KMS-11 (cell line): ENCODE results near the gene TPO.

Experiments used
- H2AFZ ChIP-seq: fragments of 200-600 bp; sonication (generic); 2 replicates; pipeline ENCODE4 v1.6.1; 2016; ENCODE audit warnings: antibody characterized with exemption, mixed run types, low read depth
- H3K27ac ChIP-seq: fragments of 200-600 bp; sonication (generic); 2 replicates; pipeline ENCODE4 v1.6.1; 2016; ENCODE audit warnings: mild to moderate bottlenecking, mixed run types
- H3K27me3 ChIP-seq: fragments of 200-600 bp; sonication (generic); 2 replicates; pipeline ENCODE4 v1.6.1; 2017; ENCODE audit warnings: mild to moderate bottlenecking, low read depth, mixed run types, moderate library complexity; ENCODE audit not compliant: insufficient read depth
- H3K36me3 ChIP-seq: fragments of 200-600 bp; sonication (generic); 2 replicates; pipeline ENCODE4 v1.6.1; 2017; ENCODE audit warnings: mild to moderate bottlenecking, mixed run types; ENCODE audit not compliant: insufficient read depth
- H3K4me1 ChIP-seq: fragments of 200-600 bp; sonication (generic); 2 replicates; pipeline ENCODE4 v1.6.1; 2016; ENCODE audit warnings: mild to moderate bottlenecking, low read depth, mixed run types; ENCODE audit not compliant: poor library complexity, severe bottlenecking
- H3K4me2 ChIP-seq: fragments of 200-600 bp; sonication (generic); 2 replicates; pipeline ENCODE4 v1.7.0; 2016; ENCODE audit warnings: mild to moderate bottlenecking, mixed run types
- H3K4me3 ChIP-seq: fragments of 200-600 bp; sonication (generic); IDR thresholded peaks from 2 replicates; pipeline ENCODE4 v1.6.1; 2017; ENCODE audit warnings: low read depth, low read length, mixed read lengths; ENCODE audit not compliant: insufficient read depth
- H3K79me2 ChIP-seq: fragments of 200-600 bp; sonication (generic); 2 replicates; pipeline ENCODE4 v1.6.1; 2016; ENCODE audit warnings: low read depth, mixed run types; ENCODE audit not compliant: insufficient read depth
- H3K9ac ChIP-seq: fragments of 200-600 bp; sonication (generic); 2 replicates; pipeline ENCODE4 v1.6.1; 2016; ENCODE audit warnings: mild to moderate bottlenecking, mixed run types
- H4K20me1 ChIP-seq: fragments of 200-600 bp; sonication (generic); 2 replicates; pipeline ENCODE4 v1.6.1; 2016; ENCODE audit warnings: mild to moderate bottlenecking, mixed run types; ENCODE audit not compliant: insufficient read depth
- CTCF ChIP-seq: fragments of 200-600 bp; sonication (generic); conservative IDR thresholded peaks from 2 replicates; pipeline ENCODE4 v1.6.1; 2017; ENCODE audit warnings: low read depth, mild to moderate bottlenecking, antibody characterized with exemption, low read length, moderate library complexity, mixed read lengths

TPO gene

GRCh38 chr2:1438972-1439371, 25.7 kb downstream of the TPO start:
- H3K27me3 ChIP-seq, result no peaks in the 10 kb centered on the region
- no peak for TF ChIP-seq CTCF

GRCh38 chr2:1440581-1440980, 27.3 kb downstream of the TPO start:
- no peaks in the 10 kb centered on the region for H3K27me3 ChIP-seq
- no peak overlapping the region for H3K4me2 ChIP-seq
- H3K27ac ChIP-seq, result no peak overlapping the region

More at GRCh38 chr2:1438972-1439371, 25.7 kb downstream of the TPO start:
- Histone ChIP-seq H3K4me3 (no peak overlapping the region), H3K36me3 (no peaks in the 10 kb centered on the region), H3K27ac (peak overlapping the region; percentile 65; the same call in 1 of the 2 replicates), H4K20me1 (no peaks in the 10 kb centered on the region), H3K4me2 (no peak overlapping the region), H3K79me2 (no peaks in the 10 kb centered on the region), H2AFZ (peak overlapping the region; percentile 14; the same call in 1 of the 2 replicates), H3K9ac (no peak overlapping the region; the same call in 1 of the 2 replicates), H3K4me1 (no peaks in the 10 kb centered on the region)

GRCh38 chr2:1446301-1446700, 33.0 kb downstream of the TPO start:
- Histone ChIP-seq H2AFZ (no peak overlapping the region), H3K4me2 (no peak overlapping the region), H3K27ac (no peak overlapping the region), H3K79me2 (no peaks in the 10 kb centered on the region), H3K9ac (no peak overlapping the region), H3K27me3 (no peaks in the 10 kb centered on the region), H3K4me1 (no peaks in the 10 kb centered on the region), H3K36me3 (no peaks in the 10 kb centered on the region), H4K20me1 (no peaks in the 10 kb centered on the region), H3K4me3 (no peak overlapping the region)
- TF ChIP-seq CTCF, result no peak

More at GRCh38 chr2:1440581-1440980, 27.3 kb downstream of the TPO start:
- no peak overlapping the region for H2AFZ ChIP-seq
- TF ChIP-seq CTCF, result no peak
- H3K4me3 ChIP-seq, result no peak overlapping the region
- H3K4me1 ChIP-seq, result no peaks in the 10 kb centered on the region
- H3K36me3 ChIP-seq, result no peaks in the 10 kb centered on the region
- no peak overlapping the region for H3K9ac ChIP-seq
- H3K79me2 ChIP-seq, result no peaks in the 10 kb centered on the region
- no peaks in the 10 kb centered on the region for H4K20me1 ChIP-seq

- TF ChIP-seq CTCF, result no peak
- no peak overlapping the region for H3K4me3 ChIP-seq
- no peak overlapping the region for H3K27ac ChIP-seq
- no peaks in the 10 kb centered on the region for H3K27me3 ChIP-seq
- H3K36me3 ChIP-seq, result no peaks in the 10 kb centered on the region
- H3K79me2 ChIP-seq, result no peaks in the 10 kb centered on the region
- no peaks in the 10 kb centered on the region for H4K20me1 ChIP-seq
- no peak overlapping the region for H2AFZ ChIP-seq
- H3K4me1 ChIP-seq, result no peaks in the 10 kb centered on the region
- H3K9ac ChIP-seq, result no peak overlapping the region
- H3K4me2 ChIP-seq, result no peak overlapping the region
These were observed 34.7 kb downstream of the TPO start for GRCh38 chr2:1448009-1448408.
